A549 treated with DMSO at 1 μM for 4 hours (cell line): ENCODE data around the gene ITGA2. TPM values are rescaled to one million over a fixed set of nuclear protein-coding genes. Genes with fewer than 3 reads are reported as not detected.

Experiments used
- total RNA-seq: library from RNA; stranded (reverse); fragments of 200-300 nt; extraction: Qiagen RNA extraction; gene quantifications from 5 replicates; pipeline ENCODE4 v1.2.3, GENCODE V29; 2022; ENCODE audit warnings: low read depth

The ITGA2 gene
- total RNA-seq = 25.2 to 44.0 TPM (median 32.9 TPM) in 5 replicates

GRCh38 chr5:52989025-52989780, at the start of gene ITGA2:
TSS of gene ITGA2 (plus strand) at chr5:52989352. CDS start at chr5:52989469, 117 bp downstream.

GRCh38 chr5:53109443-53110127, 120.4 kb downstream of the ITGA2 start, which contains the start of gene MOCS2:
TSS of gene MOCS2 (minus strand) at chr5:53109757. CDS start at chr5:53107174, 2,583 bp downstream.

Other genes with a start within 250 kb of the ITGA2 start
- 0.82 to 1.8 TPM (median 1.5 TPM) in 5 replicates for gene ITGA1, start 201.4 kb upstream of the ITGA2 start, total RNA-seq
- gene PELO, start 201.4 kb upstream of the ITGA2 start, total RNA-seq = 19.4 to 22.3 TPM (median 19.7 TPM) in 5 replicates
- 31.5 to 42.0 TPM (median 35.7 TPM) in 5 replicates for gene MOCS2, start 120.4 kb downstream of the ITGA2 start, total RNA-seq